Activated CD8-positive, alpha-beta T cell treated with anti-CD3 and anti-CD28 coated beads for 36 hours (primary cell): Measurements from ENCODE around the gene ADARB2. TPM values are rescaled to one million over a fixed set of nuclear protein-coding genes. Genes with fewer than 3 reads are reported as not detected.

Source experiments
- ATAC-seq: fragments of 200-7000 bp; cut with Tn5 transposase; one replicate; pipeline ENCODE4 v1.10.0; 2021; ENCODE audit warnings: mild to moderate bottlenecking, moderate library complexity
- CTCF ChIA-PET: fragments of 350-600 bp; sonication (Branson Sonifier 250); formaldehyde crosslinking; loops from one replicate; lab custom pipeline; 2021; ENCODE audit warnings: antibody characterized with exemption; lab: Charles Lee
- POLR2A ChIA-PET: fragments of 350-600 bp; sonication (Branson Sonifier 250); formaldehyde crosslinking; loops from one replicate; lab custom pipeline; 2021; ENCODE audit warnings: antibody characterized with exemption; lab: Charles Lee
- DNase-seq: peaks from one replicate; pipeline ENCODE4 v3.0.0-alpha.2; 2020
- H3K27ac Mint-ChIP-seq: one replicate; pipeline ENCODE4 v1.8.0; 2021; ENCODE audit warnings: mild to moderate bottlenecking, mixed read lengths
- H3K27me3 Mint-ChIP-seq: one replicate; pipeline ENCODE4 v1.8.0; 2021; ENCODE audit warnings: mixed read lengths
- H3K36me3 Mint-ChIP-seq: one replicate; pipeline ENCODE4 v1.8.0; 2021; ENCODE audit warnings: low read depth, mixed read lengths
- H3K4me1 Mint-ChIP-seq: one replicate; pipeline ENCODE4 v1.8.0; 2021; ENCODE audit warnings: low read depth, mixed read lengths
- H3K4me3 Mint-ChIP-seq: one replicate; pipeline ENCODE4 v1.8.0; 2021; ENCODE audit warnings: mild to moderate bottlenecking, moderate library complexity, mixed read lengths
- H3K9me3 Mint-ChIP-seq: one replicate; pipeline ENCODE4 v1.8.0; 2021; ENCODE audit warnings: mixed read lengths
- intact Hi-C: fragments of 100-400 bp; cut with micrococcal nuclease; formaldehyde crosslinking; loops from one replicate; pipeline ENCODE4 v1.10.0; 2022
- total RNA-seq, 2 experiments: library from RNA; stranded (reverse); gene quantifications; one replicate each; pipeline ENCODE4 v1.2.3, GENCODE V29; 2021
- TF ChIP-seq, protein P1 (sequence below): fragments of 200-600 bp; IDR thresholded peaks from one replicate; pipeline ENCODE4 v1.8.0; 2022; ENCODE audit warnings: antibody characterized with exemption, mild to moderate bottlenecking

ADARB2 gene
- total RNA-seq, 2 experiments from 2014 or later, result 1.3 to 1.6 TPM

DNA sequence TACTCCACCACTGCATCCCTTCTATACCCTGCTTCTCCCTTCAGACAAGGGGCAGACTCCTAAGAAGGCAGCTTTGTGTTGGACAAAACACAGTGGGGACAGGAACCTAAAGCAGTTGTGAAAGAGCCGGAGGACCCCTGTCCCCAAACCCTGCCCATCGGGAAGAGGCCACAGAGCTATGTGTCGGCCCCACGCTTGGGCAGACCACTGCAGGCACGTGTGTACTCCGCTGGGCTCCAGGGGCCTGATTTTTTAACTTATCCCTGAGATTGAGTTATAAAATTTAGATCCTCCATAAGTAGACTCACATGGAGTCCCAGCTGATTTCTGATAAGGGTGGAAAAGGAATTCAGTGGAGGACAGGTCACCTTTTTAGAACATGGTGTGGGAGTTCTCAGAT lies 310.5 kb downstream of the ADARB2 start:
- H3K36me3 Mint-ChIP-seq, result no peaks in the 10 kb centered on the region
- H3K4me1 Mint-ChIP-seq, result no peaks in the 10 kb centered on the region
- intact Hi-C loops, result no loop called here
- H3K9me3 Mint-ChIP-seq, result peaks cover 8% of the 10 kb centered on the region
- ChIA-PET CTCF (no interaction called here), POLR2A (no interaction called here)
- no peak for ATAC-seq
- no peak overlapping the region for H3K27ac Mint-ChIP-seq
- DNase-seq, result no peak
- no peak overlapping the region for H3K4me3 Mint-ChIP-seq
- TF ChIP-seq, protein P1, sequence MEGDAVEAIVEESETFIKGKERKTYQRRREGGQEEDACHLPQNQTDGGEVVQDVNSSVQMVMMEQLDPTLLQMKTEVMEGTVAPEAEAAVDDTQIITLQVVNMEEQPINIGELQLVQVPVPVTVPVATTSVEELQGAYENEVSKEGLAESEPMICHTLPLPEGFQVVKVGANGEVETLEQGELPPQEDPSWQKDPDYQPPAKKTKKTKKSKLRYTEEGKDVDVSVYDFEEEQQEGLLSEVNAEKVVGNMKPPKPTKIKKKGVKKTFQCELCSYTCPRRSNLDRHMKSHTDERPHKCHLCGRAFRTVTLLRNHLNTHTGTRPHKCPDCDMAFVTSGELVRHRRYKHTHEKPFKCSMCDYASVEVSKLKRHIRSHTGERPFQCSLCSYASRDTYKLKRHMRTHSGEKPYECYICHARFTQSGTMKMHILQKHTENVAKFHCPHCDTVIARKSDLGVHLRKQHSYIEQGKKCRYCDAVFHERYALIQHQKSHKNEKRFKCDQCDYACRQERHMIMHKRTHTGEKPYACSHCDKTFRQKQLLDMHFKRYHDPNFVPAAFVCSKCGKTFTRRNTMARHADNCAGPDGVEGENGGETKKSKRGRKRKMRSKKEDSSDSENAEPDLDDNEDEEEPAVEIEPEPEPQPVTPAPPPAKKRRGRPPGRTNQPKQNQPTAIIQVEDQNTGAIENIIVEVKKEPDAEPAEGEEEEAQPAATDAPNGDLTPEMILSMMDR, result no peak
- no peaks in the 10 kb centered on the region for H3K27me3 Mint-ChIP-seq

DNA sequence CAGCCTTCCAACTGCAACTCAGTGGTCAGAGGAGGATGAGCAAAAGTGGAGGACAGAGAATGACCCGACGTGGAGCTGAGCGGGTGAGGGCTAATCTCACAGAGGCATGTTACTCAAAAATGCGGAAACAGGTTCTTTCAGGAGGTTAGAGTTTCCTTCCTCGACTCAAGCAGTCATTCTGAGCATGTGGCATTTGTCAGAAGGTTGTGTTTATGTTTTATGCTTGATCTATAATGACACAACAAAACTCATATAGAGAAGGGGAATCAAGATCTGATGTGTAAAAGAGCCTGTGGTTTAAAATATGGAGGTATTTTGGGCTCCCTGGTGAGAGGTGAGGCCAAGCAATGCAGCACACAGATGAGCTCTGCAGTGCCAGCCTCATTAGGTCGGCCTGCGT lies 311.4 kb downstream of the ADARB2 start:
- H3K27ac Mint-ChIP-seq, result no peak overlapping the region
- H3K4me1 Mint-ChIP-seq, result no peaks in the 10 kb centered on the region
- H3K4me3 Mint-ChIP-seq, result no peak overlapping the region
- H3K36me3 Mint-ChIP-seq, result no peaks in the 10 kb centered on the region
- ChIA-PET POLR2A (no interaction called here), CTCF (no interaction called here)
- ATAC-seq (no peak), DNase-seq (no peak)
- peaks cover 3% of the 10 kb centered on the region for H3K27me3 Mint-ChIP-seq
- intact Hi-C loops, result no loop called here
- TF ChIP-seq, protein P1, result no peak
- H3K9me3 Mint-ChIP-seq, result peaks cover 7% of the 10 kb centered on the region

DNA sequence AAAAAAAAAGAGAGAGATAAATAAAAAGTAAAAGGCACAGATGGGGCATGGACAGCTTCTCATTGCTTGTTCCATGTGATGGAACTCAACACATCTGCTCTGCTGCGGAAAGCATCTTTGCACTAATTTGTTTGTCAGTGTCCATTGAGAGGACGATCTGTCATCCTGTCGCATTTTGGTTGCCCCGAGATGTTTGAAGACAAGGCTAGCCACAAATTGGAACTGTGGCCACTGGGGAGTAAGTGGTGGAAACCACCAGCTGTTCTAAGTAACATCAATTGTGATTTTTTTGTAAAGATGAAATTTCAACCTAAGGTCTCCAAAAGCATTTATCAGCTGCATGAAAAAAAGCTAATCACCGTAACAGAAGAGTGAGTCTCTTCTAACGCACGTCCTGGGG lies 312.7 kb downstream of the ADARB2 start:
- TF ChIP-seq, protein P1, result no peak
- ChIA-PET POLR2A (no interaction called here), CTCF (no interaction called here)
- Mint-ChIP-seq H3K27ac (no peak overlapping the region), H3K27me3 (peaks cover 10% of the 10 kb centered on the region), H3K9me3 (no peaks in the 10 kb centered on the region), H3K4me3 (no peak overlapping the region), H3K36me3 (no peaks in the 10 kb centered on the region), H3K4me1 (no peaks in the 10 kb centered on the region)
- ATAC-seq (no peak), DNase-seq (no peak)
- intact Hi-C loops, result no loop called here

DNA sequence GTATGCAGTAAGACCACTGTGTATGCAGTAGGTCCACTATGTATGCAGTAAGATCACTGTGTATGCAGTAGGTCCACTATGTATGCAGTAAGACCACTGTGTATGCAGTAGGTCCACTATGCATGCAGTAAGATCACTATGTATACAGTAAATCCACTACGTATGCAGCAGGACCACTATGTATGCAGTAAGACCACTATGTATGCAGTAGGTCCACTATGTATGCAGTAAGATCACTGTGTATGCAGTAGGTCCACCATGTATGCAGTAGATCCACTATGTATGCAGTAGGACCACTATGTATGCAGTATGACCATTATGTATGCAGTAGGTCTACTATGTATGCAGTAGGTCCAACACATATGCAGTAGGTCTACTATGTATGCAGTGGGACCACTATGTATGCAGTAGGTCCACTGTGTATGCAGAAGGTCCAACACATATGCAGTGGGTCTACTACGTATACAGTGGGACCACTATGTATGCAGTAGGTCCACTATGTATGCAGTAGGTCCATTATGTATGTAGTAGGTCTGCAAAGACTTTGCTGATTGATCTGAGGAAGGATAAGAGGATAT lies 313.6 kb downstream of the ADARB2 start:
- ChIA-PET CTCF (no interaction called here), POLR2A (no interaction called here)
- ATAC-seq (no peak), DNase-seq (no peak)
- Mint-ChIP-seq H3K9me3 (no peaks in the 10 kb centered on the region), H3K36me3 (no peaks in the 10 kb centered on the region), H3K27me3 (peaks cover 12% of the 10 kb centered on the region), H3K4me1 (no peaks in the 10 kb centered on the region), H3K4me3 (no peak overlapping the region), H3K27ac (no peak overlapping the region)
- TF ChIP-seq, protein P1, result no peak
- intact Hi-C loops, result no loop called here

DNA sequence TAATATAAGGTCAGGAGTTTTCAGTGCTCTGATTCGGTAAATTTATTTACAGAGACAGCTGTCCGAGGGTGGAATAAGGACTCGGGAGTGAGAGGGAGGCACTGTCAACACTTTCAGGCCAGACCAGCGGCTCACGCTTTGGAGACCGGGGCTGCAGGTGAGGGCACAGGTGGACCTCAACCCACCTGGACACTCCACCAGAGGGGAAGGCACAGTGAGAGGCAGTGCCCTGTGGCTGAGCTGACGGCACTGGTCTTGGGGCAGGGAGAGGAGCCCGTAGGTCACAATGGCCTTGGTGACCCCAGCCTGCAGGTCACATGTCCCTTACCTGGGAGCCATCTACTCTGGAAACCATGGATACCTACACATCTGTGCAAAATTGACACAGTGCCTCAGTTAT lies 315.1 kb downstream of the ADARB2 start:
- Mint-ChIP-seq H3K9me3 (no peaks in the 10 kb centered on the region), H3K27ac (no peak overlapping the region), H3K36me3 (no peaks in the 10 kb centered on the region), H3K27me3 (peaks cover 16% of the 10 kb centered on the region), H3K4me1 (no peaks in the 10 kb centered on the region), H3K4me3 (no peak overlapping the region)
- ChIA-PET CTCF (interaction anchor here (1.3 kb wide), 2 partner anchors 10 to 19 kb away, joined by 3 to 4 read pairs; no protein-coding TSS in a partner anchor), POLR2A (no interaction called here)
- DNase-seq (no peak), ATAC-seq (no peak)
- TF ChIP-seq, protein P1, result no peak
- intact Hi-C loops, result no loop called here
